Stimulated activated CD8-positive, alpha-beta memory T cell treated with anti-CD3 and anti-CD28 coated beads, Interleukin-7, amount 100 ng/mL, for 1 hour (primary cell): ENCODE data around the gene GRIN2A.

Experiments used
- DNase-seq, 2 donors: peaks; one replicate each; pipeline ENCODE4 v3.0.0-alpha.2; 2020; ENCODE audit warnings: low read depth in 2 of 2

Gene GRIN2A

DNA sequence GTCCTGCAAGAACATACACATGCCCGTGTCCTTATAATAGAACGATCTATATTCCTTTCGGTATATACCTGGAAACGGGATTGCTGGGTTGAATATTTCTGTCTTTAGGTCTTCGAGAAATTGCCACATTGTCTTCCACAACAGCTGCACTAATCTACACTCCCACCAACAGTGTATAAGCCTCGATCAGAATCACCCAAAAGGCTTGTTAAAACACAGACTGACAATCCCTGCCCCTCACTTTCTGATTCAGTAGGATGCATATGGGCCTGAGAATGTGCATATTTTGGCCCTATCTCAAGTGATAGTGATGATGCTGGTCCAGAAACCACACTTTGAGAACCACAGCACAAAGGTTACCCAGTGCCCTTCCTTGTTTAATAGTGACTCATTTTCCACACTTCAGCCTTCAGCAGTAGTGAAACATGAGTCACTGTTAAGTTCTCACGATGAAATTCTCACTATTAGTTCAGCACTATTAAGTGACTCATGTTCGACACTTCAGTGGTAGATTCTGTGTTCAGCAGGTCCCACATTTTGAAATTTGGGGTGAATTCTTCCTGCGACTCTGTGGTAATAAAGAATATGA, 215.6 kb downstream of the GRIN2A start:
- no peak for DNase-seq

DNA sequence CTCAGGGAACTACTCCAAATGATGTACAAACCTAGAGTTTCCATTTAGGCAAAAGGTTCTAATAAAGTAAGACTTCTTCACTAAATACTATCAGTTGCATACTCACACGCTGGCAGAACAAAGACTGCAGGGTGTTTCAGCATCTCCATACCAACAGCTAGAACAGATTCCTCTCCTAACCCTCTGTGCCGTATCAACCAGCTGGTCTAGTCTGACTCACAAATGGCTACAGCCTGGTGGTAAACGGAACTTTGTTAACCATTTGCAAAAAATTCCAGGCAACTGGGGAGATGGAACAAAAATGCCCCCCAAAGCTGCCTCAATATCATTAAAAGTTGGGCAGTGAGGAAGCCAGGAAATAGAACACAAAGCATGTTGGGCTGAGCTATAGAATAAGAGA, 217.1 kb downstream of the GRIN2A start:
- no peak for DNase-seq

DNA sequence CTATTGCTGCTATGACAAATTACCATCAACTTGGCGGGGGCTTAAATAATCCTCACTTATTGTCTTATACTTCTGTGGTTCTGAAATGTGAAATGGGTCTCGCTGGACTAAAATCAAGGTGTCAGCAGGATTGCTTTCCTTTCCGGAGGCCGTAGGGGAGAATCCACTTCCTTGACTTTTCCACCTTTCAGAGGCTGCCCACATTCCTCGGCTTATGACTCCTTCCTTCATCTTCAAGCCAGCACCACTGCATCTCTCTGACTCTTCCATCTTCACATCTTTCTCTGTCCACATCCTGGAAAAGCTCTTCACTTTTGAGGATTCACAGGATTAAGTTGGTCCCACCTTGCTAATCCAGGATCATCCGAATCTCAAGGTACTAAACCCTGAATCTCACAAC, 217.8 kb downstream of the GRIN2A start:
- no peak for DNase-seq

DNA sequence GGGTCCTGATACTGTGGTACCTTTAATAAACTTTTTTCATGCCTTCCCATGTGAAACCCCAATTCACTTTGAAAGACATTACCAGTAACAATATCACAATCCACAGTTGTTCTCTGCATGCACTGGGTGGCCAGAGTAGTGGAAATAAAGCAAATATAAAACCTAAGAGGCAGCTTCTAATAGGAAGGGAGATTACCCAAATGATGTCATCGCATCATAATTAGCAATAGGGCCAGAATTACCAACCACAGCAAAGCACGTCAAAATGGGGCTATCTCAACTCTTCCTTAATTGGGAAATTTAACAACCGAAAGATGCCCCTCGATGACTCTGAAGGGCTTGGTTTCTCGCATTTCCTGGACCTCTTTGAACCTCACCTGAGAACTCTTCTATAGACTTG, 224.8 kb downstream of the GRIN2A start:
- no peak for DNase-seq

DNA sequence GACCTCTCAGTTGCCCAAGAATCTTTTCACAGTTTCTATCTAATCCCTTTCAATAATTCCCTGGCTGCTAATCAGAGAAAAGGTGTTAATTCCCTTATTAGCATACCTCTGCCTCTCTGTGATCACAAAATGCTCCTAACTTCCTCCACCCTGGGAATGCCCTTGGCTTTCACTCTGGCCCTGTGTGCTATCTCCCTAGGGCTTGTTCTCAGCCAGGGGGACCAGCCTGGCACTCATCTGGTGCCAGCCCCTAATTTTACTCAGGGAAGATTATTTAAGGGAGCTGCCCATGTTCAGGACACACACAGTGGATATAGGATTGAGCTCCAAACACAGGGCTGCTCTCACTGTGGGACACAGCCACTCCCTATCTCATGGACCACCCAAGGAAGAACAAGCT, 225.2 kb downstream of the GRIN2A start:
- DNase-seq: no peak

DNA sequence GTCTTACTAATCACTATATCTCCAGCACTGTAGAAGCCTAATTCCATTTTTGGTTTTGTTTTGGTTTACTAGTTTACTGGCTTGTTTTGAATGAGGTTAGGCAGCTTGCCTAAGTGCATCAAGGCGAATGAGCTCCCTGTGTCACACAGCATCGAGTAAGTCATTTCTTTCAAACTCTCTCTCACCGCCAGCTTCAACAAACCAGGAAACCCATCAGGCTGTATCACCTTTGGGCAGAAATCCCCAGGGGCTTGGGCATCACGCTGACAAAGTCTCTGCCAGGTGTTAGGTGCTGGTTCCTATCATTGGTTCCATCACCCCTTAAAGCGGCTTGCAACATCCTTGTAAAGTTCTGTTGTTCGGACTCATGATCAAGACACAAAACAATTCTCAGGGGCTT, 226.6 kb downstream of the GRIN2A start:
- no peak for DNase-seq

DNA sequence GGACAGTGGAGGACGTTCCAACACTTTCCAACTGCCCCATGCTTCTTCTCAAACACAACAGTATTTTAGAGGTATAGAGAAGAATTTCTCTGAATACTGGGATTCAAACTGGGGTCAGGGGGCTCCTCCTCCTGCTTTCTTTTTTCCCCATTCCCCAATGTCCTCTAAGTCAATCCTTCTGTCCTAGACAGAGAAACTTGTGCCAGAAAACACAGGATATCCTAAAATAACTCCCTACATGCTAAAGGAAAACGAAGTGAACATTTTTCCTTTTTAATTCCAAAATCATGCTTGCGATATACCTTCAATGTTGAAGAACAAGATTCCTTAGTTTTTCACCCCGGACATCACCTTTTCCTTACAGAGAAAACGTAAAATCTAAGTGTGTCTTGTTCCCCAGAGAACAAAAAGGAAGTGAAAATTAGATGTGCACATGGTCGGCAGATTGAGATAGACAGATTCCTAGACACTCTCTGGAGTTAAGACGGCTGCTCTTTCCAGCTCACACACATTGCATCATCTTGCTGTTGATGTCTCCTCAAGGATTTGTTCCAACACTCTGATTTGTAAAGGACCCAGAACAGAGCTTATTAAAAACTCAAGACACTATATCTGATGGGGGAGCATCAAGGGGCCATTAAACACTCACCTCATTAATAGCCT, 228.2 kb downstream of the GRIN2A start:
- no peak for DNase-seq

DNA sequence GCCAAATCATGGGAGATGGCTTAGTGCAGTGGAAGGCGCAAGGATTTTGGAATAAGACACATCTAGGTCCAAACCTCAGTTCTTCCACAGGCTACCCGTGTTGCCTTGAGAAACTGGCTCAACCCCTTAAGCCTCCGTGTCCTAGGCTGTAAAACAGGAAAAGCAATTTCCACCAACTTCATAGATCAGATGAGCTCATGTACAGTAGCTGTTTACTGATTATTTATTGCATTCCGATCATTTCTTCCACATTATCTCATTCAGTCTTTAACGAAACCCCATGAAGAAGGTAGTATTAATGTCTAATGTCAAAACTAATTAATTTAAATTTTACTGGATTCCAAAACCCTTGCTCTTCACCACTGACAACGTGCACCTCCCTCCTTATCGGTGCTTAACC, 231.6 kb downstream of the GRIN2A start:
- no peak for DNase-seq

DNA sequence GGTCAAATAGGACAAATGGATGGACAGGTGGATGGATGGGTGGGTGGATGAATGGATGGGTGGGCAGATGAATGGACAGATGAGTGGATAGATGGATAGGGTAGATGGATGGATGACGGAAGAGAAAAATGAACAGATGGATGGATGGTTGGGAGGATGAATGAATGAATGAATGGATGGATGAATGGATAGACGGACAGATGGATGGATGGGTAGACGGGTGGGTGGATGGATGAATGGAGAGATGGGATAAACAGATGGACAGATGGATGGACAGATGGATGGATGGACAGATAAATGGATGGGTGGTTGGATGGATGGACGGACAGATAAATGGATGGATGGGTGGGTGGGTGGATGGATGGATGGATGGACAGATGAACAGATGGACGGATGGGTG, 232.8 kb downstream of the GRIN2A start:
- no peak for DNase-seq

DNA sequence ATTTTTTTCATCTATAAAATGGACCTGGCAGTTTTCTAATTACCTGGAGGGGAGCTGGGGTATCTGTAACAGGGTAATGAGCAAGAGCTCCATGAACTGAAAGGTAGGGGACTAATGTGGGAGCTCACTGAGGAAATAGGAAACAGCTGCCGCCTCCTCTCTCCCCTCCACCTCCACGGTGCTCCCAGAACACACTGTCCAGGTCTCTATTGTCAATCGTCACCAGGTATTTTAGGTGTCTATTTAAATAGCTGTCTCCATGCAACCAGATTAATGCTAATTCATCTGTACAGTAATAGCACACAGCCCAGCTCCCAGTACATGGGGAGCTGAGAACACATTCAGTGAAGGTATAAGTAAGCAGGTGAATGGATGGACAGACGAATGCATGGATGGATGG, 233.3 kb downstream of the GRIN2A start:
- DNase-seq: no peak

DNA sequence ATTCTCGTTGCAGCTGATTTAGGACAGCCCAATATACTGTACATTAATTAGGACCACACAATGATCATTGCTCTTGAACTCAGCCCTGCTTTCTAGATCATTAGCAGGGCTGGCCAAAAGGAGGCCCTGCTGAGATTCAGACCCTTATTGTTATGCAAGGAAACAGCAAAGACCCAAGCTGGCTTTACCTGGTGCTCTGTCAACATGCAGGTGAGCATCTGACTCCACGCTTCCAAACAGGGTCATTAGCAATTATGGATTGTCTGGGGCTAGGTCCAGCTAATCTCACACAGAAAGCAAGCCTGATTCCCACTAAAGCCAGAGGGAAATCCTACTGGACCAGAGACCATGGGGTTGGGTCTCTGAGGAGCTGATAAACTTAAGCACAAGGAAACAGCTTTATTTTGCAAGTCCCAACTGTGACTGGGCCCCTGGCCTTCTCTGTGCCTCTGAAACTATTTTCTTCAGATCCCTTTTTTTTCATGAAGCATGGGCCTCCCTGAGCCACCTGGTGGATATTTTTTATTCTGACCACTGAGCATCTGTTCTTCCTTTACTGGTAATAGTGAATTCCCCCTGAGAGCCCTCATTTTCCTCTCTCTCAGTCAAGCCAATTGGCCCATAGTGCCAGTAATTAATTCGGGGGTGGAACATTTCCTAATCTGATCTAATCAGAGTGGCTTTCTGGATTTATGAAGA, 236.1 kb downstream of the GRIN2A start:
- DNase-seq: no peak

DNA sequence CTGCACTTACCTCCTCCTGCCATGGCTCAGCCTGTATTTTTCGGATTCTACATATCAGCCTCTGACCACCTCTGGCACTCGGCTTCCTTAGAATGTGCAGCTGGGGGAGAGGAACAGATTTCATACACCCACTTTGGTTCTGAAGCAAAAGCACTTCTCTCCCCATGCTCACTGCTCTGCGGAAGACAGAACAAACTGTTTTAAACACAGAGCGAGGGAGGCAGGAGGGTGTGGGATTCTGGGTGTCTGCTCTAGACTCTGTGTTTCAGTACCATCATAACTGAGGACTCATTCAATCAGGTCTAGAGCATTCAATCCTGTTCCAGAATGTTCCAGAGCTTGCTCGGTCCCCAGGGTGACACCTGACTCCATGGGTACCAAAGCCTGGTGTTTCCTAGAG, 239.1 kb downstream of the GRIN2A start:
- DNase-seq: no peak

DNA sequence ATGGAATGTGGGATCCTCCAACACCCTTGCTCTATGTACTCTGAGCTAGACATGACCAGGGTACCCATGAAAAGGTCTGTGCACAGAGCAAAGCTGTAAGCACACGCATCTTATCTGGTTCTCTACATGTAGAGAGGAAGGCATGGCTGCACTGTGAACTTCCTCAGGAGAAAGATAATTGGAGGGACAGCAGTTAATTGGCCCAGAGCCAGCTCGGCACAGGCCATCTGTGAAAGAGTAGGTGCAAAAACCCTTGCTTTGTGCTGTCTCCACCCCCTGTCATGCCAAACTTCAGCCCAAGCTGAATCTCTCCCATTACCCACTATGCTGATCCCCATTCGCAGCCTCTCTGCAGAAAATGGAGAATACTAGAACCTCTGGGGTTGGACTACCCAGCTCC, 241.0 kb downstream of the GRIN2A start:
- no peak for DNase-seq

DNA sequence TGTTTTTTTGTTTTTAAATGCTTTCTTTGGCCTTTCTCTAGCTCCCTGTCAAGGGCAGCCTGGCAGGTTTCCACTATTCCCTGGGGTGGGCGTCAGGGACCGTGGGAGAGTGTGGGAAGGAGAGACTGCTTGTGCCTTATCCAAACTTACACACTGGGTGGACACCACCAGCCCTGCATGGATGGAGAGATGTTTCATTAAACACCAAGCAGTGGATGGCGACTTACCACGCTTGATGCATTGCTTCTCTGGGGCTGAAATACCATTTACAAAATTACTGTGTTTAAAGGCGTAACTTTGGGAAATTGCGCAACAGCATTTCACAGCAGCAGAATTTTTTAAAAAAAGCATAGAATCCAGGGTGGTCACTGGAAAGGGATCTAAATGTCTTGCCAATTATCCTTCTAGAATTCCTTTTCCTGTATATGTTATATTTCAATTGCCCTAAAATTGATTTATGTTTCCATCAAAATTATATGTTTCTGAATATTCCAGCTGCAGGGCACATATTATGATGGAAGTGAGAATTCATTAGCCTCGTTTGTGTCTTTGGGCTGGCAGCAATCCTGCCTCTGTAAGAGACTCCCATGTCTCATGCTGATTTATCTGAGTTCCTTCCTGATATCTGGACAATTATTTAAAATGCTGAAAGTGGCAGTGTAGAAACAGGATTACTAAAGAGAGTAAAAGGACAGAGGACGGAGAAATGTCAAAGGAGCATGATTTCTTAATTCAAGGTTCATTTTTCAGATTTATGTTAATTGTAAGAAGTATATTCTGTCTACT, 247.3 kb downstream of the GRIN2A start:
- no peak for DNase-seq

DNA sequence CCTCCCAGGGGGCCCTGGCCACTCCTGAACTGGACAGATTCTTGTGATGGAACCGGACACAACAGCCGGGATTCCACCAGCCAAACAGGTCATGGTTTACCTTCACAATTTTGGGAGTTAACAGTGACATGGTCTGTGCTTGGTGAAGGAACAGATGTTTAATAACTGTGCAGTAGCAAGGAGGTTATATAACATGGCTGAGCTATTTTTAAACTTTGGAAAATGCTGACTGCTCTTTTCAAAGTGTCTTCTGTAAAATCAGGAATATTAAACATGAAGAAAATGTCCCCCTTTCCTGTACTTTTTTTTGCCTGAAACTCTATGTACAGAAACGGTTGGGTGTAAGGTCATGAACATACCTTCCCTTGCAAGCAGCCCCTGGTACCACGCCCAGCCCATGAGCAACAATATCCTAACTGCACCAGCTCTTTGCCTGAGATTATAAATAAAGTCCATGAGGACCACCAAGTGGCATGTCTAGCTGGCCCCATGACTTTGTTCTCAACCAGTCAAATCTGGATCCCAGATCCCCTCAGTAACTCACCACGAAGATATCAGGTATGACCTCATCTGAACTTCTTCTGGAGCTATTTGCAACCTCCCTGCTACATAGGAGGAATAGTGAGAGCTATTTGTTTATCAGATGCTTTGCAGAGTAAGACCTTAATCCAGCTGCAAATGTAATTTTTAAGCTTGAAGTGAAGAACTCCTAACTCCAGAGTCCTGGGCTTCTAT, 249.1 kb downstream of the GRIN2A start:
- no peak for DNase-seq

DNA sequence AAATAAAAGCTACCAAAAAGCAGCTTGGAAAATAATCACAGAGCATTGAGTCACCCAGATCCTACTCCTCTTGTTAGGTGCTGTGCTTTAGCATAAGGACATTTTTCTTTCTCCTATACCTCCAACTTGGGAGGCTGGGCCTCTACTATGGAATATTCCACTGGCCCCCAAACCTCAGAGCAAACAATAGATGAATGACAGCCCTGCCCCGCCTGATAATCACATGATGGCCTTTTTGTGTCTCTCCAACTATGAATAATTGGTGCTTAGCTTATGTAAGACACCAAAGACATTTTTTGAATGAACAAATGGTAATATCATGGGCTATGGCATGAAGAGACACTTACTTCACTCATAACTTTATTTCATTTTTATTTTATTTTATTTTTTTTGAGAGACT, 250.2 kb downstream of the GRIN2A start:
- DNase-seq: no peak

DNA sequence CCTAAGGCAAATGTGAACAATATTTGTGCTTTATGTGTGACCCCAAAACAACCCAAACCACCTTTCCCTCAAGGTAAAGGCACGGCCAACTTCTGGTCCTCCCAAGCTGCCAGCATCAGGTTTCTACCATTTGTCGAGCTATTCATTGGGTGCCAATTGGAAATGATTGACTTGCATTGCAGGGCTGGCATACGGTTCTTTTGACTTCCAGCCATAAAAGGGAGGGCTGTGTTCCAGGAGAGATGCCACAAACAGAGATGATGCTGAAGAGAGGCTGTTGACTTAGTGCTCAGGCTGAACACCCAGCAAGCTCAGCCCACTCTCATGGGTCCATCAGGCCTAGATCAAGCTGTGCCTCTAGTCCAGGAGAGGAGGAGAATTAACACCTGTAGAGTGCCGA, 252.4 kb downstream of the GRIN2A start:
- no peak for DNase-seq

DNA sequence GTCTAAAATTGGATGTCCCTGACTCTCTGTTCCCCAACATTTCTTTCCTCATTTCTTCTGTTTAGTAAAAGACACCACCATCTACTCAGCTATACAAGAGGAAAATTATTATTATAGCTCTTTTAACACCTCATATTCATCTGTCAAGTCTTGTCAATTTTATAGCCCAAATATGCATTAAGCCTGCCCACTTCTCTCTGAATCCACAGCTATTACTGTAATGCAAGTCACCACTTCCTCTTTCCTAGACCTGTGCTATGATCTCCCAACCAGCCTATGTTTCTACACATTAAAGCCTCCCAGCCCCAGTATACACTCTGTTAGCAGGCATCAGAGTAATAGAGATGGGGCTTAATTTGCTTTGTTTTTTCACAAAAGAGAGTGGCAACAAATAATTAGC, 252.9 kb downstream of the GRIN2A start:
- no peak for DNase-seq

DNA sequence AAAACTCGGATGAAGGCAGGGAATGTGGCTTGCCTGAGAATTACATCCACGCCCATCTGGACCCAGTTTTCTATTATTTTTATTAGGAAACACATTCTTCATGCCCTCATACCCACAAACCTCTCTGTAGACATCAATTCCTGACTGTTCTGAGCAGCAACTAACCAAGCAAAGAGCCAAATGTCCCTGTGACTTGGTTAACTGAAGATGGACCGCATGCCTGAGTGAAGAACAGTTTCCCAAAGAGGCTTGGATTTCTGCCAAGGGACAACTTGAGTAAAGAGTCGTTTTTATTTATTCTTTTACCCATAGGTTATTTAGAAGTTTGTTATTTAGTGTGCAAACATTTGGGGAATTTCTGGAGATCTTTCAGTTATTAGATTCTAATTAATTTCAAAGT, 259.8 kb downstream of the GRIN2A start:
- no peak for DNase-seq

DNA sequence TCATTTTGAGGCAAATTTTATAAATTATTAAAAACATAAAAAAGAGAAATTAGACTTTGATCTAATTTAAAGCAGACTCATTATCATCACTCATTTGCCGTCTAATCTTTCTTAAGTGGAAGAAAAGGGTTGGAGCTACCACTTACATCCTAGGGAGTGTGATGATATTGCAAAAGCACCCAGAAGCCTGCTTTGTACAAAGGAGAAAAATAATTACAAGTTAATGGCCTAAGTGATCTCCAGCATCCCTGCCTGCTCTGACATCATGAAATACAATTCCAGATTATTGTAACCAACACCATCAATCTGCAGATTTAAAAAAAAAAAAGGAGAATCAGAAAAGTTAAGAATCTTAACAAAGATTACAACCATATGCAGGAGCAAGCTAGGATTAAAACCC, 260.2 kb downstream of the GRIN2A start:
- DNase-seq: no peak

DNA sequence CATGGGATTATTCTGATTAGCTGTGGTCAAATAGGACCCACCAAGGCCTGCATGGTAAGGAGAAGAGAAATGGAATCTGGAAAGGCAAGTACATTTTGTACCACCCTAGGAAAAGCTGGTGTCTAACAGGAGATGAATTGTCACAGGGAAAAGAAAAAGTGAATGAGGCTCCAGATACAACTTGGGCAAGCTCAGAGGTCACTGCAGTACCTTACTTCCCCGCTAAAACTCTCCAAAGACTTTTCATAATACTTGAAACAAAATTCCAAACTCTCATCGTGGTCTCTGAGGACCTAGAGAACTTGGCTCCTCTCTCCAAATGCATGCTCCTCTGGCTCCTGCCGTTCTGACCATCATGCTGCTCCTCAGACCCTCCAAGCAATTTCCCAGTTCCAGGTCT, 262.8 kb downstream of the GRIN2A start:
- DNase-seq: no peak

DNA sequence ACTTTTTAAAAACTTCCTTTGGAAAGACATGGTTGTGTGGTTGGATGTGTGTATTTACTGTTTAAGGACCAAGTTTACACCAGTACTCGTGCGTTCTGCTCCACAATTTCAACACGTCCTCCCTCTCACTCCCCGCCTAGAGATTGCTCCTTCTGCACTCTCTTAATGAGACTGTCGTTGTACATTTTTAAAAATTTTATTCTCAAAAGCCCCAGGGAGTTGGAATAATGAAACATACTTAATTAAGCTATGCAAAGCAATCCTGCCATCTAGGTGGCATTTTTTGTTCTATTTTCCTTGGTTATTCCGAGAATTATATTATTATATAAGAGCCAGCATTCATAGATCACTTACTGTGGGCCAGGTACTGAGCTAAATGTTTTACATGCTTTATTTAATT, 264.5 kb downstream of the GRIN2A start:
- DNase-seq: no peak
